GM21360 (cell line): ENCODE measurements around the gene DST.
"Not testable (repeated sequence)": the region's sequence is repeated elsewhere in the genome, so short reads cannot be mapped to it uniquely, and the experiment has no call there.

ENCODE experiments used
- ATAC-seq: cut with Tn5 transposase; IDR thresholded peaks from one replicate; pipeline ENCODE4 v1.9.1; 2021; ENCODE audit warnings: mild to moderate bottlenecking, moderate library complexity; ENCODE audit not compliant: unreplicated experiment

The DST gene

DNA sequence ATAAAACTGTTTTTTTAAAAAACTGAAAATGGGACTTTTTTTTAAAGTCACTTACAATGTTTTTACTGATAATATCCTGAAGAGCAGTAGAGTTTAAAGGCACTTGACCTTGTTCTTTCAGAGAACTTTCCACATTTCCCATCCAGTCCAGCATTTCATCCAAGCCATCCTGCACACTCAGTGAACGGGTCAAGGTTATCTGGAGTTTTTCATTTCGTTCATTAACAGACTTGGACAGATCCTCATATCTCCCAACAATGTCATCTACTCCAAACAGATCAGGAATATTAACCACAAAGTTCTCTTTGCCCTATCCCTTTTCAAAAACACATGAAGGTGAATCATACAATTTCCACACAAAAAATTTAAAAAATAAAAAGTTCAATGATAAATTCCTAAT lies 69.1 kb downstream of the DST start:
- ATAC-seq = no peak

DNA sequence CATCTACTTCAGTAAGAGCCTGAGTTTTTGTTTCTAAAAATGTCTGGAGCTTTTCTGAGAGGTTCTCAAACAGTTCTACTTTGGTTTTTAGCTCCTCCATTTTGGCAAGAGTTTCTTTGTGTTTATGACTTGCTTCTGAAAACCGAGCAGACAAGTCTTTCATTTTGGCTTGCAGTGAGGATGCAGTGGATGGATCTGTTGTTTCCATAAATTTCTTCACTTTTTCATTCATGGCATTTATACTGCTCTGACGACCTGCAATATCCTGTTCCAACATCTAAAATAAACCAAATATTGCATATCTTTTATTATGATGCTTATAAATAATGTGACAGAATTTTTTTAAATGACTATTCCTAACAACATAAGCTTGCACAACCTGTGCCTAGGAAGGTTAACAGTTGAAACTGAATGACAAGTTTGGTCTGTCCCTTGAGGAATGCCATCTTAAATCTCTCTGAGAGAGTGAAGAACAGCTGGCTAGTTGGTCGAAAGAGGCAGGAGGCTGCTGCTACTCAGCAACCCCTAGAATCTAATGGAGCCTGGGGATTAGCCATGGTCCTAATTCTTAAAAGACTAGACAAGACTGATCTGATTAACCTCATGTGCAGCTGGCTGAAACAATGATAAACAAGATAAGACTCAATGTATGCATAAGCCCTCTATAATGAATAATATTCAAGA lies 69.8 kb downstream of the DST start:
- ATAC-seq = no peak

DNA sequence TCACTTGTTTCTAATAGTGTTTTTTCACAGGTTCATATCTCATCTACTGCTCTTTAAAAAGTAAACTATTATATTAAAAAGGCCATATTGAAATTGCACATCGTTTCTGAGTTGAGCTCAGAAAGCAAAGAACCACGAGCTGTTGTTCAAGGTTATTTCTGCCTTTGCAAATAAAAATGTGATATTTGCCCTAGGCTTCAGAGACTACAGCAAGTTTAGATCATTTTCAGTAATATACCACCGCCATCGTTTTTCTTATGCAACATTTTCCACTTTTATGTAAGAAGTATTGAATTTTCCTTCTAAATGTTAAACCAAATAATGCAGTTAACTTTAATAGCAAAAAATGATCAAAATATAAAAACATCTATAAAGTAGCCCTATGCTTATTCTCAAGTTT lies 71.1 kb downstream of the DST start:
- no peak for ATAC-seq

DNA sequence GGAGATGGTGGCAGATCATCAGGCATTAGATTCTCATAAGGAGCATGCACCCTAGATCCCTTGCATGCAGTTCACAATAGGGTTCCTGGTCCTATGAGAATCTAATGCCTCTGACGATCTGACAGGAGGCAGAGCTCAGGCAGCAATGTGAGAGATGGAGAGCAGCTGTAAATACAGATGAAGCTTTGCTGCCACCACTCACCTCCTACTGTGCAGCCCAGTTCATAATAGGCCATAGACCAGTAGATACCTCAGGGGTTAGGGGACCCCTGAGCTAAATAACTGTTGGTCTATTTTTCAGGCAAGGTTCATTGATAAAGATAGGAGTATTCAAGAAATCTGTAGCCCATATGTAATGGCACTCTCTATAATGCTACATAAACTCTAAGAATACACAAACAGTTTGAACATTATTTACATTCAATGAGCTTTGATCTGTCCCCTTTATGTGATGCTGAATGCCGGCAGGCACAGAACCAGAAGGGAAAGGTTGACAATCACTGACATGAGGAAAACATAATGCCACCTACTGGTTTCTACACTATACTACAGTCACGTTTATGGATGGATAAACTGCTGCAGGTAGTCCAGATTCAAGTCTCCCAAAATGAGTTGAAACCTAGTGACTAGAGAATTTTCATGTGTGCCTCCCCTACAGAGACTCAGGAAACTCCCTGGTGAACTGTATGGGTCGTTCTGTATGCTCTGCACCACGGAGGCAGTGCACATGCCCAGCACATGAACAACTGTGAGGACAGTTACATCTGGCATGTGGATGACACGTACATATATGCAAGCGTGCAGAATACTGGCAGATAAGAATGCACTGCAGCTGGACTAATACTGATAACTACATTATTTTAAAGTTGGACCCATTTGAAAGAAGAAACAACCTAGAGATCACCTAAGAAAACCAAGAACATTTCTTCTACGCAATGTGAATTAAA lies 72.0 kb downstream of the DST start:
- ATAC-seq = no peak

DNA sequence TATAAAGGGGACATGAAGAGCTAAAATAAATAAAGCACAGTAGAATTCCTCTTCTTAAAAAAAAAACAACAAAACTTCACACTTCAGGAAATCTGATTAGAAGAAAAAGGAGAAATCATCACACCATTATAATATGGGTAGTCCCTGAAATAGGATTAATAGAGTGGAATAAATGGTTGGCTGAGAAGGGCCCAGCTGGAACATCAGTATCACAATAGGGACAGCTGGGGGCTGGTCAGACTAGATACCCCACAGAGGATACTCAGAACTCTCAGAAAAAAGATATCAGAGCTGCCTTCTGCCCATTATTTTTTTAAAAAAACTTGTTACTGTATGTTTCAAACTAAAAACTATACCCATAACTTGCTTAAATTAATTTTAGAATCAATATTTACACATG lies 75.2 kb downstream of the DST start:
- ATAC-seq = no peak

DNA sequence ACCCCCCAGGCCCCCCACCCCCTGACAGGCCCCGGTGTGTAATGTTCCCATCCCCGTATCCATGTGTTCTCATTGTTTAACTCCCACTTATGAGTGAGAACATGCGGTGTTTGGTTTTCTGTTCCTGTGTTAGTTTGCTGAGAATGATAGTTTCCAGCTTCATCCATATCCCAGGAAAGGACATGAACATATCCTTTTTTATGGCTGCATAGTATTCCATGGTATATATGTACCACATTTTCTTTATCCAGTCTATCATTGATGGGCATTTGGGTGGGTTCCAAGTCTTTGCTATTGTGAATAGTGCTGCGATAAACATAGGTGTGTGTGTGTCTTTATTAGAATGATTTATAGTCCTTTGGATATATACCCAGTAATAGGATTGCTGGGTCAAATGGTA lies 80.0 kb downstream of the DST start:
- not testable (repeated sequence) for ATAC-seq

DNA sequence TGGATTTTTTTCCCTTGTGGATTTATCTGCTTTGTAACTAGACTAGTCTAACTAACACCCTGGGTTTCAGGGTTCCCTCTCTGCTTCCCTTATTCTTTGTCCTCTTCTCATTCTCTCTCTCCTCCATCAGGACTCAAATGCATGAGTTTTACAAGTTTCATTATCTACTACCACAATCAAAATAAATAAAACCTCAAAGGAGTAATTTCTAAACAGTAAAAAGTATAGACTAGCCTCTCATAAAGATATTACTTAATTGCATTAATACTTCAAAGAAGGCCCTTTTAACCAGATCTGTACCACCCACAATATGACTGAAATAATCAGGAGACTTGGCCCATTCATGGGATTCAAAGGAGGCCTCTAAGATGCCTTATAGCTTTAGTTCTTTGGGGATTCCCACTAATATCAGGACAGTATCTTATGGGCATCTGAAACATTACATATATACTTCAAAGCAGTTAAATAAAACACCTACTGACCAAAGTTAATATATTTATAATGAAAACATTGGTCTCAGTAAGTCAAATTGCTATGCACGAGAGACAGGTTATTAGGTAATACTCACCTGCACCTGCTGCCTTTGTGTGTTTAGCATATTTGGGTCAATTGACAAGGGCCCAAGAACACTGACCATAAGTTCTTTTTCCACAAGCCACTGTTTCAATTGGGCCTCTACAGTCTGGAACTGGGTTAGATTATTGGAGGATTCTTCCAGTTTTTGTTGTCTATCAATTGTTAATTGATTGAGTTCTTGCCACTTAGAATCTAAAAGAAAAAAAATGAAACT lies 85.7 kb downstream of the DST start:
- no peak for ATAC-seq

DNA sequence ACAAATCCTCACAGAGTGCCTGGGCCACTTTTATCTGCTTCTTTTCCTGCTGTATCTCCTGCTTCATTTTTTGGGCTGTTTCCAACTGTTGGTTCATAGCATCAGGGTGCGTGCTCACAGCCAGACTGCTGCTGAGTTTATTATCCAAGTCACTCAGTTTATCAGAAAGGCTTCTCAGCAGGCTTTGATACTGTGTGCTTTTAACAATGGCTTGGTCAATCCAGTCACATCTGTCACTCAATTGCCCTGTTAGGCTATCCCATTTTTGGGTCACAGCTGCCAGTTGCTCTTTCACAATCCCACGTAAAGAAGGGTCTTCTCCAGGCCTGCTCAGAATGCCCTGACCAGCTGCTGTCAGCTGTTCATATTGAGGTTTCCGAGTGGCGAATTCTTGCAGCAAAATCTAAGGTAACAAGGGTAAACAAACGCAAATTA lies 87.2 kb downstream of the DST start:
- no peak for ATAC-seq

DNA sequence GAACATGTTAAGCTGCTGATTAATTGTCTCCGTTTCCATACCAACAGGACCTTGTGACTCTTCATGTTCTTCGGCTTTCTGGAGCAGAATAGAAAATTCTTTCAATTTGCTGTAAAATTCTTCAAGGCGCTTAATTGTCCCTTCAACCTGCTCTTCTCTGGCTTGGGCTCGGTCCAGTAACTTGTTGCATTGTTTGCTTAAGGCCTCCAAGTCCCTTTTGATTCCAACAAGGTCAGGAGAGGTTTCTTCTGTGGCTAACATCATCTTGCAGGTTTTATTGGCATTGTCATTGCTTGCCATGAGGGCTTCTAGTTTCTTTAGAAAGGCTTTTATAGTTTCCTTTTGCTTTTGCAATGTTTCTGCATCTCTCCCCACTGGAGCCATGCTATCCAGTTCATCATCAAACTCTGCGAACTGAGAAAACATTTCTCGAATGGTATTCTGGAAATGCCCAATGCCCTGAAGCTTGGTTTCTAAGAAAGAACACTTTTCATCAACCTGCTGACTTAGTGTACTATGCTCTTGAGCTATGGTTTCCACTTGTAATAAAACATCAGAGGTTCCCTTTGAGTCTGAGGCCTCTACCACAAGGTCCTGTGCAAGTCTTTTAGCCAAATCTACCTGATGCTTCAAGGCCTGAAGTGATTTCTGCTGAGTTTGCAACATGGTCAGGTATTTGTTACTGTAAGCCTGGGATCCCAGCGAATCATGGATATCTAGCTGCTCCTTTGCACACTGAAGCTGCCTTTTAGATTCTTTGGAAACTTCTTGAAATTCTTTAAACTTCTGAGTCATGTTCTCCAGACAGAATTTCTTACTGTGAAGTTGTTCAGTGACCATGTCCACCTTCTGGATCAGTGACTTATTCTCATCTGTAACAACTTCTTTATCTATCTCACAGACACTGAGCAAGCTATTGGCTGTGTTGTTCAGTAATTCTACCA lies 90.2 kb downstream of the DST start:
- ATAC-seq = no peak

DNA sequence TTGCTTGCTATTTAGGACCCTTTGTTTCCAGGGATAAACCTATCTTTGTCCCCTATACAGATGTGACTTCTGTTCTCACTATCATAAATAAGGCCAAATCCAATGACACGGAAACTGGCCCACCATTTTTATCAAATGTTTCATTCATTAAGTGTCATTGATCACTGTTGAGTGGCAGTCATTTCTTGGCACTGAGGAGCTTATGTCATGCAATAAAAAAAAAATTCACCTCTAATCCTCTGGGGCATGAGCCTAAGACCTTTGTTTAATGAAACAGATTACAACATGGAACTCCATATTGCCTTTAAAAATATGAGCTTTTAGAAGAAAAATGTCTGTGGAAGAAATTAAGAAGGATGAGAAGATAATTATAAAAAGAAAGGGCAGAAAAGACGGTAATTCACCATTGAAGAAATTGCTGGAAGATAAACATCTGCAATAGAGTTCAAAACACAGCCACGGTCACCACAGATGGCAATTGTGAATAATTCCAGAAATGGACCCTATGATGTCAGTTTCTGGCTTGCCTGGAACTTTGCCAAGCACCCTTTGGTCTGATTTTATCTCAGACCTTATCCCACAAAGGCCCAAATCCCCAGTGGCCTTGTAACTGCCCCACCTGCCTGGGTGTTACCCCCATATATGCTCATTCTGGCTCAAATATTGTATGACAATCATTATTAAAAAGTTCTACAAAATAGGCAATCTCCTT lies 91.1 kb downstream of the DST start:
- ATAC-seq = no peak

DNA sequence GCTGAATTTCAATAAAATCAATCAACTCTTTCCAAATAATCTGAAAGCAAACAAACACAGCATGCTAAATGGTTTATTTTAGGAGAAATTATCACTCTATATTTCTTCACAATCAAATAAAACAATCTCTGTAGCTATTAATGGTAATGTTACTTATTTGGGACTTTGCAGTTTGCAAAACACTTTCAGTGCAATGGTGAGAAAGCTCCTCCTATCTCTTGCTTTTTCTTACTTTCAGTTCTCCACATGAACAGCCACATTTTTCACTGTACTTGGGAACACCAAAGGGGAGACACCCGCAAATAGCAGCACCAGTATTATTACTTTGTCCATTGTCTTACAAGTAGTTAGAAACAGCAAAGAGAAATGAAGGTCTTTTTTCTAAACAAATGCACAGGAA lies 92.4 kb downstream of the DST start:
- ATAC-seq = no peak

DNA sequence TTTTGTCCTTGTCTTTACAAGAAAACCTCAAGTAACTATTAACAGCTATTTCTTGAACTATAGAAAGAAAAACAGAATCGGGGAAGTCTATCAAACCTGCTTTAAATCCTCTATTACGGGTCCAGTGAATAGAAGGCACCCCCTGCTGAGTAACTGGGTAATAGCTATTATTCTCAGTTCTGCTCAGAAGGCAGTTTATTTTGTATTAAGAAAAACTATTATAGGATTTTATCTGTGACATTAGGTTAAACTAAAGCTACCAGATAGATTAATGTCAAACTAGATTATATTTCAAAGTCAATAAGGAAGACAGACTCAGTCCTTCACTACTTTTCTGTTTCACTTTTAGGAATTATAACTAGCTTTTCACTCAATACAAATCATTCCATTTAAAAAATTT lies 93.7 kb downstream of the DST start:
- ATAC-seq = no peak

DNA sequence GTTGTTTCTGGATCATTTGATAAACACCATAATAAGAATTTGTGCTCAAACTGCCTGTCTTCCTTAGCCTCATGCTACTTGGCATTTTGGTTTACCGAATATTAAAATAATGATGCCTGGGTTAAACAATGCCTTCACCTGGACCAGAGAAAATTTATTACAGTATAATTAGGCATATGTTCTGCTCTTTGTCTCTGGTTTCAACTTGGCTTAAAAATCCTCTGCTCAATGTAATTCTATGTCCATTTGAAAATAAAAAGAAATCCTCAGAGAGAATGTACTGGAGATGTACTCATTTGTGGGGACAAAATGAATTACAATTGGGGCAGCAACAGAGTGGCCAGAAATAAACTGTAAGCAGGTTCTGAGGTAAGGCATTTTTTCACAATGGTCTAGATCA lies 95.0 kb downstream of the DST start:
- ATAC-seq = no peak

DNA sequence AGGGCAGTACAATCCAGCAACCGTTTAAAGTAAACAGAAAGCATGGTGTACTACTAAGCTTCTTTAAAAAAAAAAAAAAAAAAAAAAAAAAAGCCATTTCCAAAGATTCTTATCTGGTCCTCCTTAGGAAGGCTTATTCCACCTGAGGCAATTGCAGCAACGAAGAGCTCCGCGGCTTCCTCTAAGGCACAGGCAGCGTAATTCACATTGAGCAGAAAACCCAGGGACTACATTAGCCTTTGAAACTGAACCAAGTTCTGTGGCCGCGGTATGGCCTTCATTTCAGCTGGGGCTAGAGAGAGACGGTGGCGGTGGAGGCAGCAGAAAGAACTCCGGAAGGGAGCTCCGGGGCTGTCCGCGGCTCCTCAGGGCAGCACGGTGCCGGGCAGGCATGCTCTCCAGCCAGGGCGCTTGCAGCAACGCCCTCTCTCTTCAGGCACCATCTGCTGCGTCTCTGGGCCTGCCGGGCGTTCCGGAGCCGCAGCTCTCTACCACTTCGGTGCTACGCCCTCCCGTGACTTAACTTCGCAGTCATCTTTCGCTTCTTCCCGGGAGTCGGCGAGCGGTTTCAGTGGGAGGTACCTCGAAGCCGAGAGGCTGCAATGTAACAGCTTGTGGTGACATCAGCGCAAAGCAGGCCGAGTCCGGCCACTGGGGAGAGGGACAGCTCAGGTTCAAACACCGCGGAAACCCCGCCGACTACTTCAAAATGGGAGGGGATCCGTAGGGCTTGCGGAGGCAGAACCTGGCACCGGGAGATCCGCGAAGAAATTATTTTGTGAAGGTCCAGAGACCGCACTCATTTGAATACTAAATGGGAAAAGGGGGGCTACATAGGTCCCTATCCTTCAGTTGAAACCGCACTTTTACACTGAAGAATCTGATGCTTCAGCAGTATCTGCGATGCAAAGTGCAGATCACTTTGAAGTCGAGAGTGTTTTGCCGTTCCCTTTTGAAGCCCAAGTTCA lies 100.0 kb downstream of the DST start:
- peak; percentile 96 for ATAC-seq

DNA sequence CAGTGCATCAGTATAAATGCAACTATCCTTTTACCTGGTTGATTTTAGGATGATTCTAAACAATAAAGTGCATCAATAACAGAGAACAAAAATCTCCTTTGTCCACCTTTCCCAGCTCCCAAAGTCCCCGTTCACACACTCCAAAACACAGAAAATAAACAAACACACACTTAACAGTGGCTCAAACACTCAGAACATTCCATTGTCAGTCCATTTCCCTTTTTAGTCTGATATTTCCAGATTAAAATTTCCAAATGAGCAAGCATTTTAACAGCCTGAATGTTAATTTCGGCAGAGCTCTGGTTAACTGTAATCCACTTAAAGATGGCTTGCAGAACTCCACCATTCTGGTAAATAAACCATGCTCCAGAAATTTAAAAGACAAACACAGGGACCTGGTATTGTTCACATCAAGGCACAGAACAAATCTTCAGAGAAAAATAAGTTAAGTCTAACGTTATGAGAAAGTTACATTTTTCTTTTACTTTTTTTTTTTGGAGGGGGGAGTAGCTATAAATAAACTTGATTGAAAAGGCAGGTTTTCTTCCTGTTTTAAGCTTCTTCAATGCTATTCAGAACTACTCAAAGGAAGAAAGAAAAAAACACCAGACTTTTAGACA lies 100.8 kb downstream of the DST start:
- no peak for ATAC-seq

DNA sequence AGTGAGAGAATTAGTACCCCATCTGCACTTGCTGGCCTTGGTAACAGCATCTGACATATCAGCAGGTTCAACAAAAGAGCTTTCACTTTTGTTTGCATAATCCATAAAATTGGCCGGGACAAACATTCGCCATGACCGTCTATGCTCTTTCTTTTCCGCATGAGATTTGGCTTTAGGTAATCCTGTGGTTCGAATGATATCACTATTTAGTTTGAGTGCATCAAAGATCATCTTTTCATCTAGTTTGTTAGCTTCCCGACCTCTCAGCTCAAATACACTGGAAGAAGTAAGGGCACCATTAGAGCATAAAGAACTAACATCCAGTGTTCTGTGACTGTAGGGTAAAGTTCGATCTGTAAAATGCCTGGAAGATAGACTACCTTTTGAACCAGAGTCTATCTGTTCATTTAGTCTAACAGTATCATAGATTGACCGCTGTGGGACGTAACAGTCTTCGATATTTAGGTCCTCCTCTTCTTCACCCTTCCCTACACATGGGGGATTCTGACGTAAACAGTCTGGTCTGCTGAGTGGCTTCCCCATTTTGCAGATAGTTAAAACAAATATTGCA lies 101.6 kb downstream of the DST start:
- ATAC-seq = no peak

DNA sequence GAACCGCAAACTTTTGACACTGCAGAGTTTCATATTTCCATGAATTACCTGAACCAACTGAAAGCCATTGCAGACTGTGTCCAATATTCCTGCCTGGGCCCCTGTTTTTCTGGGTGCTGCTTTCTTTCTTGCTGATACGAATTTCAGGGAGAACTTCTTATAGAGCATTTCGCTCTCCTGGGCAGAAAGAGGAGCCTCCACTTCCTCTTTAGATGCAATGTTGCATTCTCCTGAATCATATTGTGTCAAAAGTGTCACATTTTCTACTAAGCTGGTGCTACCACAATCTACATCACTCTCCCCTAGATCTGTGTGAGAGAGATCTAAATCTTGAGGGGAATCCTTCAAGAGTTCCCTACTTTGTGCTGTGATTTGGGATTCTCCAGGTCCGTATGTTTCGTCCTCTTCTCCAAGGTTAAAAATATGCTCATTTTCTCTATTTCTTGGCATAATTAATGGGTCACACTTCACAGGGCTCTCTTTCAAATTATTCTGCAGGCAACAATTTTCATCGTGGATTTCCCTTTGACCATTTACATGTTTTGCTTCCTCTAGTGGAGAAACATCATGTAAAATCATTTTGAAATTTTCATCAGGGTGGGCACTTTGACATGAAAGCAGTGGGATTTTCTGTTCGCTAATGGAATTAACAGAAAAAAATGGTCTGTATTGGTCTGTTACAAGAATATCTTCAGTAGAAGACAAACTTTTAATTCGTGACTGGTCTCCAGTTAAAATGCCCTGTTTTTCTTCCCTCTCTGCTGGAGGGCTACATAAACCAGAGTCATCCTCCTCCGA lies 102.3 kb downstream of the DST start:
- no peak for ATAC-seq
